ENCODE data around the gene SLC27A5. TPM values are rescaled to one million over a fixed set of nuclear protein-coding genes. Genes with fewer than 3 reads are reported as not detected.

SLC27A5 gene
- total and polyA plus RNA-seq, 4 donors: 7.9 to 19.0 (median 13.0) TPM

DNA sequence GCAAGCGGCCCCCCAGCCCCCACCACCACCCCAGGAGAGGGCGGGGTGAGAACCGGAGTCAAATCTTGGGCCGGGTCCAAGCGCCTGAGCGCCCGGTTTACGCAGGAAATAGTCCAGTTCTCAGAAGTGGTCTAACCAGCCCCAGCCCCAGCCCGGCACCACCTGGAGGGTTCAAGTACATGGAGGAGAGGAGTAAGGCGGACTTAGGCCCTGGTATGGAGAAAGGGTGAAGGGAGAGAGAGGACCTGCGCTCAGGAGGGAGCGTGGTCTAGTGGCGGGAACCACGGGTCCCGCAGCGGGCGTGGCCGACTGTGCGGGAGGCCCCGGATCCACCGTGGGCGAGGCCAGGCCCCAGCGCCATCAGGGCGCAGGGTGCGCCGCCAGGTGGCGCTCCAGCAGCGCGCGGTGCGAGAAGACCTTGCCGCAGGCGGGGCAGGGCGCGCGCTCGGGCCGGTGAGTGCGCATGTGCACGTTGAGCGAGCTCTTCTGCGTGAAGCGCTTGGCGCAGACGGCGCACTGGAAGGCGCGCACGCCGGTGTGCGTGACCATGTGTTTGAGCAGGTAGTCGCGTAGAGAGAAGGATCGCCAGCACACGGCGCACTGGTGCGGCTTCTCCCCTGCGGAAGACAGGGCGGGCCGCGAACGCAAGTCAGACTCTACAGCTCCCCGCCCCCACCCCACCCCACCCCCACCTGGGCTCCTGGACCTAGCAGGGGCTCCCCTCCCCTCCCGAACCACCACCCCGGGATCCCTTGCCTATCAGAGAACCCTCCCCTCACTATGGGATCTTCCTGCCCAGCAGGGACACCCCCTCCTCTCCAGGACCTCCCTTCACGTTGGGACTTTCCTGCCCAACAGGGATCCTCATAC lies 2.1 kb upstream of the SLC27A5 start:
- Histone ChIP-seq H3K27me3 (ENCODE audit: control insufficient read depth in 3 of 3, insufficient read depth in 3 of 3, low read length in 2 of 3) (no peaks in the 10 kb centered on the region), H3K27ac (ENCODE audit: low read depth in 1 of 2, low read length in 1 of 2) (peak overlapping the region; percentile 35 to 78), H3K36me3 (ENCODE audit: control insufficient read depth in 4 of 4, insufficient read depth in 4 of 4, low read length in 4 of 4) (peaks cover 0 to 16% (median 8%) of the 10 kb centered on the region in 4 donors), H3K9ac (ENCODE audit: insufficient read depth in 1 of 2, low read length in 2 of 2) (no peak overlapping the region), H3K4me1 (ENCODE audit: control insufficient read depth in 5 of 5, insufficient read depth in 5 of 5, low read length in 5 of 5) (peaks cover 0 to 19% (median 6%) of the 10 kb centered on the region in 5 donors), H3K4me3 (peak overlapping the region; percentile 20), H3K9me3 (ENCODE audit: control insufficient read depth in 4 of 4, insufficient read depth in 3 of 4, low read length in 3 of 4) (no peaks in the 10 kb centered on the region)
- WGBS, 2 donors: 14 to 17% methylated on average over 62 to 66 of the region's 66 CpGs
- DNase-seq: peak; percentile 86 to 92 (median 90)
- peak; percentile 92 for ATAC-seq (ENCODE audit: insufficient read depth, low FRiP score)
- TF ChIP-seq, protein P1, sequence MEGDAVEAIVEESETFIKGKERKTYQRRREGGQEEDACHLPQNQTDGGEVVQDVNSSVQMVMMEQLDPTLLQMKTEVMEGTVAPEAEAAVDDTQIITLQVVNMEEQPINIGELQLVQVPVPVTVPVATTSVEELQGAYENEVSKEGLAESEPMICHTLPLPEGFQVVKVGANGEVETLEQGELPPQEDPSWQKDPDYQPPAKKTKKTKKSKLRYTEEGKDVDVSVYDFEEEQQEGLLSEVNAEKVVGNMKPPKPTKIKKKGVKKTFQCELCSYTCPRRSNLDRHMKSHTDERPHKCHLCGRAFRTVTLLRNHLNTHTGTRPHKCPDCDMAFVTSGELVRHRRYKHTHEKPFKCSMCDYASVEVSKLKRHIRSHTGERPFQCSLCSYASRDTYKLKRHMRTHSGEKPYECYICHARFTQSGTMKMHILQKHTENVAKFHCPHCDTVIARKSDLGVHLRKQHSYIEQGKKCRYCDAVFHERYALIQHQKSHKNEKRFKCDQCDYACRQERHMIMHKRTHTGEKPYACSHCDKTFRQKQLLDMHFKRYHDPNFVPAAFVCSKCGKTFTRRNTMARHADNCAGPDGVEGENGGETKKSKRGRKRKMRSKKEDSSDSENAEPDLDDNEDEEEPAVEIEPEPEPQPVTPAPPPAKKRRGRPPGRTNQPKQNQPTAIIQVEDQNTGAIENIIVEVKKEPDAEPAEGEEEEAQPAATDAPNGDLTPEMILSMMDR (IDR thresholded peaks at IDR 0.05; ENCODE audit: control extremely low read depth, extremely low read depth): peak; percentile 84

DNA sequence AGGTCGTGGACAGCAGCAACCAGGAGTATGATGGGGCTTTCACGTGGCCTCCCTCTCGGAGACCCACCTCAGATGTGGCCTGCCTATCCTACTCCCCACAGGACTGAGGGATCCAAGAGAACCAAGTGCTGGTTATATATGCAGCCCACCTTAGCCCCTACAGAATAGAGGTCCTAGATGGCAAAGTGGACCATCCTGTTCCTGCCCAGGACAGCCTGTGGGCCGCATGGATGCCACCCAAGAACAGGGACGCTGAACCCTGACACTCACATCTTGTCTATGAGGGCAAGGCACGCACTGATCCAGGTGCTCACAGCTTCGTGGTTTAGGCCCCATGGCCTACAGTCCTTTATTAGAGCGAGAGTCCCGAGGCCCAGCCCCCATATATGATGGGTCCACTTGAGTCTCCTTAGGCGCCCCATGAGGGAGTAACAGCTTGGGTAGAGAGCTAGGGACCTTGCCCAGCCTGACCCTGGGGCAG lies 1.5 kb upstream of the SLC27A5 start:
- Histone ChIP-seq H3K4me1 (ENCODE audit: control insufficient read depth in 5 of 5, insufficient read depth in 5 of 5, low read length in 5 of 5) (peaks cover 0 to 13% (median 6%) of the 10 kb centered on the region in 5 donors), H3K9ac (ENCODE audit: insufficient read depth in 1 of 2, low read length in 2 of 2) (no peak overlapping the region), H3K4me3 (no peak overlapping the region), H3K9me3 (ENCODE audit: control insufficient read depth in 4 of 4, insufficient read depth in 3 of 4, low read length in 3 of 4) (no peaks in the 10 kb centered on the region), H3K27me3 (ENCODE audit: control insufficient read depth in 3 of 3, insufficient read depth in 3 of 3, low read length in 2 of 3) (no peaks in the 10 kb centered on the region), H3K27ac (ENCODE audit: low read depth in 1 of 2, low read length in 1 of 2) (peak overlapping the region; percentile 35 to 78), H3K36me3 (ENCODE audit: control insufficient read depth in 4 of 4, insufficient read depth in 4 of 4, low read length in 4 of 4) (peaks cover 0 to 16% (median 8%) of the 10 kb centered on the region in 4 donors)
- ATAC-seq (ENCODE audit: insufficient read depth, low FRiP score): no peak
- TF ChIP-seq, protein P1 (IDR thresholded peaks at IDR 0.05; ENCODE audit: control extremely low read depth, extremely low read depth): no peak
- DNase-seq: no peak
- 79 to 85% methylated on average over 10 of the region's 10 CpGs for WGBS, 2 donors

DNA sequence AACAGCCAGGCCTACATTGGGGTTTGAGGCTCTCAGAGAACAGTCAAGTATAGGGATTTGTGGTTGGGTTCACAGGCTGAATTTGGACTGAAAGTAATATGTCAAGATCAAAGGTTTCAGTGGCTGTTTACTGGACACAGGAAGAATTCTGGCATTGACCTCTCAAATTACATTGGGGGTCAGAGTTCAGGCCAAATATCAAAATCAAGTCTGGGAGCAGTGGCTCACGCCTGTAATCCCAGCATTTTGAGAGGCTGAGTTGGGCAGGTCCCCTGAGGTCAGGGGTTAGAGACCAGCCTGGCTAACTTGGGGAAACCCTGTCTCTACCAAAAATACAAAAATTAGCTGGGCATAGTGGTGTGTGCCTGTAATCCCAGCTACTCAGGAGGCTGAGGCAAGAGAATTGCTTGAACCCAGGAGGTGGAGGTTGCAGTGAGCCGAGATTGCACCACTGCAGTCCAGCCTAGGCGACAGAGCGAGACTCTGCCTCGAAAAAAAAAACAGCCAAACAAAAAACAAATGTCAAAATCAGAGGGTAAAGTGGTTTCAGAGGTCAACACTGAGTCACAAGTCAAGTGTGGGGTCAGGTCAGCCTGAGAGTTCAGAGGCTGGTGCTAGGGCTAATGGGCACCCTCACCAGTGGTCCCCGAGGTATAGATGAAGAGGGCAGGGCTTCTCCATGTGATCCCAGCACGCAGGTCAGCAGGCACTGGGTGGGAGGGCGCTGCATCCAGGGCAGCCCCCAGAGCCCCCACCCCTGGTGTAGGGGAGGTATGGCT lies 1.5 kb downstream of the SLC27A5 start:
- DNase-seq: no peak
- whole genome bisulfite sequencing, 2 donors: 81 to 88% methylated on average over 8 of the region's 8 CpGs

More for the DNA sequence above, 1.5 kb downstream of the SLC27A5 start:
- Histone ChIP-seq H3K27me3 (ENCODE audit: control insufficient read depth in 3 of 3, insufficient read depth in 3 of 3, low read length in 2 of 3) (no peaks in the 10 kb centered on the region), H3K4me3 (no peak overlapping the region), H3K36me3 (ENCODE audit: control insufficient read depth in 4 of 4, insufficient read depth in 4 of 4, low read length in 4 of 4) (no peaks in the 10 kb centered on the region), H3K9ac (ENCODE audit: insufficient read depth in 1 of 2, low read length in 2 of 2) (no peak overlapping the region), H3K9me3 (ENCODE audit: control insufficient read depth in 4 of 4, insufficient read depth in 3 of 4, low read length in 3 of 4) (no peaks in the 10 kb centered on the region), H3K27ac (ENCODE audit: low read depth in 1 of 2, low read length in 1 of 2) (no peak overlapping the region), H3K4me1 (ENCODE audit: control insufficient read depth in 5 of 5, insufficient read depth in 5 of 5, low read length in 5 of 5) (peaks cover 0 to 9% (median 2%) of the 10 kb centered on the region in 5 donors)
- ATAC-seq (ENCODE audit: insufficient read depth, low FRiP score): no peak
- TF ChIP-seq, protein P1 (IDR thresholded peaks at IDR 0.05; ENCODE audit: control extremely low read depth, extremely low read depth): no peak
